Body of pancreas (tissue), 4 donors: ENCODE results near the gene MEIS2.

Experiments
- POLR2A ChIP-seq, 3 donors: fragments of 450-650 bp; IDR thresholded peaks; one replicate each; pipeline ENCODE4 v1.6.1; 2016; ENCODE audit warnings: antibody characterized with exemption in 3 of 3, mild to moderate bottlenecking in 2 of 3
- TF ChIP-seq, protein P1 (sequence below), 7 experiments: fragments of 450-650 bp in 4 of 7; fragments of 200-600 bp in 3 of 7; sonication (generic) in 3 of 7; IDR thresholded peaks; one replicate each; pipeline ENCODE4 v1.5.1; 2016 to 2019; ENCODE audit warnings: antibody characterized with exemption in 7 of 7

GRCh38 chr15:37108381-37109167 is 8.2 kb upstream of the MEIS2 start:
- no peak for TF ChIP-seq POLR2A (IDR thresholded peaks at IDR 0.05)
- TF ChIP-seq, protein P1, sequence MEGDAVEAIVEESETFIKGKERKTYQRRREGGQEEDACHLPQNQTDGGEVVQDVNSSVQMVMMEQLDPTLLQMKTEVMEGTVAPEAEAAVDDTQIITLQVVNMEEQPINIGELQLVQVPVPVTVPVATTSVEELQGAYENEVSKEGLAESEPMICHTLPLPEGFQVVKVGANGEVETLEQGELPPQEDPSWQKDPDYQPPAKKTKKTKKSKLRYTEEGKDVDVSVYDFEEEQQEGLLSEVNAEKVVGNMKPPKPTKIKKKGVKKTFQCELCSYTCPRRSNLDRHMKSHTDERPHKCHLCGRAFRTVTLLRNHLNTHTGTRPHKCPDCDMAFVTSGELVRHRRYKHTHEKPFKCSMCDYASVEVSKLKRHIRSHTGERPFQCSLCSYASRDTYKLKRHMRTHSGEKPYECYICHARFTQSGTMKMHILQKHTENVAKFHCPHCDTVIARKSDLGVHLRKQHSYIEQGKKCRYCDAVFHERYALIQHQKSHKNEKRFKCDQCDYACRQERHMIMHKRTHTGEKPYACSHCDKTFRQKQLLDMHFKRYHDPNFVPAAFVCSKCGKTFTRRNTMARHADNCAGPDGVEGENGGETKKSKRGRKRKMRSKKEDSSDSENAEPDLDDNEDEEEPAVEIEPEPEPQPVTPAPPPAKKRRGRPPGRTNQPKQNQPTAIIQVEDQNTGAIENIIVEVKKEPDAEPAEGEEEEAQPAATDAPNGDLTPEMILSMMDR (IDR thresholded peaks at IDR 0.05): no peak
